ENCODE data around the gene DIS3L.
"Not testable (repeated sequence)": the region's sequence is repeated elsewhere in the genome, so short reads cannot be mapped to it uniquely, and the experiment has no call there.

DIS3L gene

GRCh38 chr15:66381376-66381775, 88.0 kb downstream of the DIS3L start:
- DNase-seq; intact Hi-C loops (cut with DNase I): not testable (repeated sequence)
